T-helper 22 cell (primary cell): ENCODE data around the gene TMEM40.
"Not testable (repeated sequence)": the region's sequence is repeated elsewhere in the genome, so short reads cannot be mapped to it uniquely, and the experiment has no call there.

ENCODE experiments used
- DNase-seq: peaks from one replicate; pipeline ENCODE4 v3.0.0-alpha.2; 2020; ENCODE audit warnings: low read depth

The TMEM40 gene, protein sequence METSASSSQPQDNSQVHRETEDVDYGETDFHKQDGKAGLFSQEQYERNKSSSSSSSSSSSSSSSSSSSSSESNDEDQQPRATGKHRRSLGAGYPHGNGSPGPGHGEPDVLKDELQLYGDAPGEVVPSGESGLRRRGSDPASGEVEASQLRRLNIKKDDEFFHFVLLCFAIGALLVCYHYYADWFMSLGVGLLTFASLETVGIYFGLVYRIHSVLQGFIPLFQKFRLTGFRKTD

DNA sequence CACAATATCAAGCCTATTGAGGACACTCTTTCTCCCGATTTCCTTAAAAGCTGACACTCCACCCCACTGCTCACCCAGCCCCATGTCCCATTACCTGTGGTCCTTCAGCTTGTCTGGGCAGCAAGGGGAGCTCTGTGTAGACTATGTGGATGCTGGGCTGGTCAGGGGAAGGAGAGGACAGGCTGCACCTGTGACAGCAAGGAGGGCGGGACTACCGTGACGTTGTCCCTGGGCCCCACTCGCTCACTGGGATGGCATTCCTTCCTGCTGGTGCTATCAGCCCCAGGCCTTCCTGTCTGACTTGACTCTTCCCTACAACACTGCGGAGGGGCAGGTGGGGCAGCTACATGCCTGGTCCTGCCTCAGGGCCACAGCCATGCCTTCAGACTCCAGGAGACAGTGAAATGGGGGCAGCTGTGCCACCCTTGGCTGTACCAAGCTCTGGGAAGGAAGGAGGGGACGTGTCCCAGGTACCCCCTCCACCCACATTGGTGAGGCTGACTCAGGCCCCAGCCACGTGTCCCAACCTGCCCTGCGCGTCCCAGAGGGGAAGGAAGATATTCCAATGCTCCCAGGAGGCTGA, at the start of gene TMEM40:
Gene TMEM40 (minus strand): TSS at position 163 of the 583 bp plus-strand sequence. CDS start 9,427 bp downstream, outside the sequence.
- DNase-seq, result no peak

DNA sequence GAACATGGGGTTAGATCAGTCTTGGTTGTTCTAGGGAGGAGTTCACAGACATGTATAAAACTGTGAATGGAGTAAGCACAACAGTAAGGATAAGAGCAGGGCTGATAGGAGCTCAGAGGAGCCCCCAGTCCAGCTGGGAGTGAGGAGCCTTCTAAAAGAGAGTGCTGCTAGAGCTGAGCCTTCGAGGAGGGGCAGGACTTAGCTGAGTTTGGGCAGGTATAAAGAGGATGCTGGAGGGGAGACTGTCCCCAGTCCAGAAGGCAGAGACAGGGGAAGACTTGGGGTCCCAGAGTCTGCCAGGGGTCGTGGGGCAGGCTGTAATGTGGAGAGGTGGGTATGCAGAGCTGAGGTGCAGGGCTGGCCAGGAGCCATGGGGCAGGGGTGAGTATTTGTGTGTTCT, 49.5 kb upstream of the TMEM40 start:
- no peak for DNase-seq

DNA sequence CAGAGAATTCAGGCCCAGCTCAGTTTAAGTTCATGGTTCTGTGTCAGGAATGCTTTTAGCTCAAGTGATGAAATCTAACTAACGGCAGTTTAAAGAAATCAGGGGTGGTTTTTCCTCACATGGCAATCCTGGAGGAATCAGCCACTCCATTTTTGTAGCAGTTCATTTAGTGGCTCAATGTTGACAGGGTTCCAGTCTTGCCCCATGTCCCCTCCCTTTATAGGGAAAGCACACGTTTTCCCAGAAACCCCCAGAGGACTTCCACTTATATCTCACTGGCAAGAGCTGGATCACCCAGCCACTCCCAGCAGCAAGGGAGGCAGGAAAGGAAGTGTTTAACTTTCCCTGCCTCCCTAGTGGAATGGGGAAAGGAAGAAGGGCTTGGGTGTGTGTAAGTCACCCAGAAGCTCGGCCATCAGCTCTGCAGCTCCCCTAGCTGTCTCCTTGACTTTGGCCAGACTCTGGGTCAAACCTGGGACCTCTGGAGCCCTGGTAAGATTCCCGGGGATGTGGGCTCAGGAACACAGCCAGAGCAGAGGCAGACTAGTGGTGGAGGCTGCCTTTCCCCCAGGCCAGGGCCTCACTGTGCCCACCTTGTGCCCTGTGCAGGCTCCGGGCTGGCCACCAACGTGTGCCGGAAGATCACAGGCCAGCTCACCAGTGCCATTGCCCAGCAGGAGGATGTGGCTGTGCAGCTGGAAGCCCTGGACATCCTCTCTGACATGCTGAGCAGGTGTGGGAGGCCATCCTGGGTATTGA, 48.7 kb upstream of the TMEM40 start:
- DNase-seq, result no peak

DNA sequence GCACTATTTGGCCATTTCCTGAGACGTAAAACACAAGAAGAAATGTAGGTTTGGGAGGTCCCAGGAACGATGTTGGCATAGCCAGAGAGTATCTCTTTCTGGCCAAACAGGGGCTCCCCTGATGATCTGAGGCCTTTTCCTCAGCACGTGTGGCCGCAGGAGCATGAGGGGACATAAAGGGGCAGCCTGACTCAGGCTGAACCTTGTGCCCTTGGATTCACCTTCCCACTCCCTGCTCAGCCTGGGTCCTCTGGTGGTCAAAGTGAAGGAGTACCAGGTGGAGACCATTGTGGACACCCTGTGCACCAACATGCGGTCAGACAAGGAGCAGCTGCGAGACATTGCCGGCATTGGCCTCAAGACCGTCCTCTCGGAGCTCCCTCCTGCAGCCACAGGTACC, 48.0 kb upstream of the TMEM40 start:
- no peak for DNase-seq

DNA sequence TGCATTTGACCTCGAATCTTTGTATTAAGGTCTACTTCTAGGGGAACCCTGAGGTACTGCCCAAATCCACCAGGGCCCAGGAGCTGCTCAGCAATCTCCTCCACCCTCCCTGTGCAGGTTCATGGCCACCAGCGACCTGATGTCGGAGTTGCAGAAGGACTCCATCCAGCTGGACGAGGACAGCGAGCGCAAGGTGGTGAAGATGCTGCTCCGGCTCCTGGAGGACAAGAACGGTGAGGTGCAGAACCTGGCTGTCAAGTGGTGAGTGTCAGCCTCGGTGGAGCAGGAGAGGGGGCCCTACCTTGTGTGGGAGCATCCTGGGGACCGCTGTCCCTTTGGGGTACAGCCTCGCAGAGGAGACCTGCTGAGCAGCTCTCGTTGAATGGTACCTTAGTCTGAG, 44.3 kb upstream of the TMEM40 start:
- no peak for DNase-seq

DNA sequence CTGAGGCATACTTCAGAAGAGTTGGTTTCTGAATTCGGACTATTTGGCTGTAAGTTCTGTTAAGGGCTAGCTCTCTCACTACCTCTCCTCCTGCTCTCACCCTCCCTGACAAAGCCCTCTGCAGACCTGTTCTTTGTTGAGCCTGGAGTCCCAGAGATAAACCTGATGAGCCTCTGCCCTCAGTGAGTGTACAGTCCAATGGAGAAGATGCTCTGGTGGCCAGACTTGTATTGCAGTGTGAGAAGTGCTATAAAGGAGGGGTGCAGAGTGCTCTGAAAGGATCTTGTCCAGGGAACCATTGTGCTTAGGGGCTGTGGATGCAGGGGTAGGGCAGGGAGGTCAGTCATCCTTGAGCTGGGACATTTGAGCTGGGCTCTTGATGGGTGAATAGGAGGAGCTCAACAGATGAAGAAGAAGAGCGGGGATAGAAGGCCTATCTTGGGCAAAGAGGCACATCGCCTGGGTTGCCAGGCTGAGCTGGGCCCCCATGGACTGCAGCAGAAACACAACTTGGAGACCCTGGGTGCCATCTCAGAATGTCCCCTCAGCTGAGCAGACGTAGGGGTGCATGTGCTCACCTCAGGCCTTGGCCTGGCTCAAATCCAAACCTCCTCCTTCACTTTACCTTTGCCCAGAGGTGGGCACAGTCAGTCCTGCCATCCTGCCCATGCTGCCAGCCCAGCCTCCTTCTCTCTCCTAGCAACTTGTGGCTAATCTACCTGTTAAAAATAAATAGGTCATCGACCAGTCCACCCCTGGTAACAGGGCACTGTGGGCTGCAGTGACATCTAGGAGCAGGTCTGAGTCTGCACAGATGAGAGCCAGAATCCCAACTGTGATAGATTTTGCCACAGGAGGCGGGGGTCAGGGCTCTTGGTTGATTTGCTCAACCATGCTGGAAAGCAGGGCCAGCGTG, 40.7 kb upstream of the TMEM40 start:
- no peak for DNase-seq

DNA sequence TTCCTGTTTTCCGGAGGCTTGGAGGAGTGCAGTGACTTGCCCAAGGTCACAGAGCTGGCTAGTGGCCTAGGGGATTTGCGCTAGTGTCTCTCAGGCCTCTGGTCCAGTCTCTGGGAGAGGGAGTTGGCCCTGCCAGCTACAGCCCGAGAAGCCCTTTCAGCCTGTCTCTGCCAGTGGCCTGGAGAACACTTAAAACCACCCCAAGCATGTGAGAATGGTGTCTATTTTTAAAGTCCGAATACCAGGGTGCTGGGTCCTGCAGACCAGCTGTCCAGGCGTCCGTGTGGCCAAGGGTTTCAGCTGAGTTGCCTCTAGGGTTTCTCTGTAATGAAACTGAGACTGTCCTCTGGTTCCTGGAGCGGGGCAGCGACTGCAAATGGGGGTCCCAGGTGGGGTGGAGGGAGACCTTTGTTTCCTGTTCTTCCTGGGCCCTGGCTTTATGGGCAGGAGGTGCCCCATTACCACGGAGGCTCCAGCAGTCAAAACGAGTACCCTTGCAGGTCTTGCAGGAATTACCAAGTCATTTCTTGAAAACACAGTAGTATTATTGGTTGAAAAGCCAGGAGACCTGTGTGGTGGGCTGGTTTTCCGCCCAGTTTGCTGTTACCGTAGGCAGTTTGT, 39.6 kb upstream of the TMEM40 start:
- no peak for DNase-seq

DNA sequence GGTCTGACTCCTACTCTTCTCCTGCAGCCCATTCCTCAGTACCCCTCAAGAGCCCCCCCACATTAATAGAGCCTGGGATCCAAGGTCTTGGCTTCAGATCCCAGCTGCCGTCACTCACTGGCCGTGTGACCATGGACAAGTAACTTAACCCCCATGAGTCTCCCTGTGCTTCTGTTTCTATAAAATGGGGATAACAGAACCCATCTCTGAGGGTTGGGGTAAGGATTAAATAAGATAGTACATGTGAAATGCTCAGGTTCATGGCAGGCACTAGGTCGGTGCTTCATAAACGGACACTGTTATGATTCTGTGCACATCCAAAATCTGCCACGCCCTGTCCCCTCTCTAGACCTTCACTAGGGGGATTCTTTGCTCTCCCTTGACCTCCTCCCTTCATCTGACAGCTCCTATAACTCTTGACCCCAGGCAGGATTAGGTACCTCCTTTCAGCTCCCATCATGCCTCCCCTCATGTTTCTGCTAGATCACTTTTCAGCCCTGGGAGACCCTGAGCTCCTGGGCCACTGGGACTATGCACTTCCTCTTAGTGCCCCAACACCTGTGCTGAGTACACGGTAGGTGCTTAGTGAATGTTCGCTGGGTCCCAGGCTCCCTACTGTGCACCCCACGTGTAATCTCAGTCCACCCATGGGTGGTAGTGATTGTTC, 39.0 kb upstream of the TMEM40 start:
- DNase-seq, result no peak

DNA sequence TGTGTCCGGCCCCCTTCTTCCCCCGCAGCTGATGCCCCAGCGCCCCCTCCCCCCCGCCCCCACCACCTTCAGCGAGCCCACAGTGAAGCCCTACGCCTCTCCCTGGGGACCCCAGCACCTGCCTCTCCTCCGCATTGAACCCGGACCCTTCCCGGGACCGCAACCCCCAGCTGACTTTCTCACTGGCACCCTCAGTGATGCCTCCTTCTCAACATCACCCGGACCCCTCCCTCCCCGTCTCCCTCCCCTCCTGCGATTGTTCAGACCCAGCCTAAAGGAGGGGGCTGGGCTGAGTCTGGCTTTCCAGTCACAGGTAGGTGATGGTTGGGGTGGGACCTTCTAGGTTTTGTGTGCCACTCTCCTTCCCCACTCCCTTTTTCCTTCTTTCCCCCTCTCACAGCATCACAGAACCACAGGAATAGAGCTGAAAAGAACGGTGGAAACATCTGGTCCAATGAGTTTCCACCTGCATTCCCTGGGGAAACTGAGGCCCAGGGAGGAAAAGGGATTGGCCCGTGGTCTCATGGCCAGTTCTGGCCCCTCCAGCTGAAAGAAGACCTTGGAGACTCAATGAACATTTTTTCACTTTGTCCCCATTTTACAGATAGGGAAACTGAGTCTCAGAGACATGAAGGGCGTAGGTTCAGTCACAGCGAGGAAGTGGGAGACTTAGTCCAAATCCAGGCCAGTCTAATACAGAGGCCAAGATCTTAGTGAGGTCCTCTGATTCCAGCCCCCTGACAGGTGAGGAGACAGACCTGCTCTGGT, 38.2 kb upstream of the TMEM40 start:
- DNase-seq, result no peak

DNA sequence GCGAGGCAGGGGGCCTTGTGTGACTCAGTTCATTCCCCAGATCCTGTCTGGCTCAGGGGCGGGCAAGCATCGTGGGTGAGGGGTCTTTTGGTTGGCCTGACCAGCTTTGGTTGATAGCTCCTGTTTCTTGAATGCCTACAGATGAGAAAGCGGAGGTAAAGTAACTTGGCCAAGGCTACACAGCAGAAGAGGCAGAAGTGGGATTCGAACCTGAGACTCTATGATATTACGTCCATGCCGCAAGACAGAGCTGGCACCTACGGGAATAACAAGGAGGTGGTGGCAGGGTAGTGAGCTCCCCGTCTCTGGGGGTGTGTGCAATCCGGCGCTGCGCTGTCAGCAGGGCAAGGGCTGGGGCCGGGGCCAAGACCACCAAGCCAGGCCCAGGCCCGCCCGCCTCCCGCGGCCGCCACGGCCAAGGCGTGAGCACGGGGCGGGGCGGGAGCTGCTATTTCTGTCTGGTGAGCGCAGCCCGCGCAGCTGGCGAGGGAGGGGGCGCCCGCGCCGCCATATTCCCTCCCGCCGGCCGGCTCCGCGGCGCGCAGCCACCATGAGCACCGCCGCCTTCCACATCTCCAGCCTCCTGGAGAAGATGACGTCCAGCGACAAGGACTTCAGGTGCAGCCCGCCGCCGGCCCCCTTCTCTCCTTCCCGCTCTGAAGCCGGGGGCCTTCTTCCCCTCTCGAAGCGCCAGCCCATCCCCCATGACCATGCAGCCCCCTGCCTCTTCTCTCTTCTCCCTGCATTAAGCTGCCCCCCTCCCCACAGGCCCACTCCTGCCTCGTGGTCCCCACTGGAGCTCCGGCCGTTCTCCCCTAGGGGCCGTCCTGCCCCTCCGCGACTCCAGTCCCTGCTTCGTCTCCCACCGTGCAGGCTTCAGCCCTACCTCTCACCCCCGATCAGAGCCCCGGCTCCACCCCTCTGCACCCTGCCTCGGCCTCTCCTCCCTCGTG, 37.4 kb upstream of the TMEM40 start, which contains the start of gene CAND2:
Gene CAND2 (plus strand): TSS at position 510 of the 953 bp plus-strand sequence. CDS start 41 bp downstream, at position 551.
- DNase-seq, result no peak

DNA sequence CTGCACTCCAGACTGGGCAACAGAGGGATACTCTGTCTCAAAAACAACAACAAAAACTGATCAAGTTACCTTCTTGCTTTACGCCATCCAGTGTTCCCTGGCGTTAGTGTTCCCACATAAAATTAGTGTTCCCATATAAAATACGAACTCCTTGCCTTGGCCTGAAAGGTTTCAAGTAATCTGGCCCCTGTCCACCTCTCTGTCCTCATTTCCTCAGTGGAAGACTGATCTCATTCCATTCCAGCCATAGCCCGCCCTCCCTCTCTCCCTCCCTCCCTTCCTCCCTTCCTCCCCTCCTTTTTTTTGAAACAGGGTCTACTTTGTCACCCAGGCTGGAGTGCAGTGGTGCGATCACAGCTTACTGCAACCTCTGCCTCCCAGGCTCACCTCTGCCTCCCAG, 34.6 kb upstream of the TMEM40 start:
- no peak for DNase-seq

DNA sequence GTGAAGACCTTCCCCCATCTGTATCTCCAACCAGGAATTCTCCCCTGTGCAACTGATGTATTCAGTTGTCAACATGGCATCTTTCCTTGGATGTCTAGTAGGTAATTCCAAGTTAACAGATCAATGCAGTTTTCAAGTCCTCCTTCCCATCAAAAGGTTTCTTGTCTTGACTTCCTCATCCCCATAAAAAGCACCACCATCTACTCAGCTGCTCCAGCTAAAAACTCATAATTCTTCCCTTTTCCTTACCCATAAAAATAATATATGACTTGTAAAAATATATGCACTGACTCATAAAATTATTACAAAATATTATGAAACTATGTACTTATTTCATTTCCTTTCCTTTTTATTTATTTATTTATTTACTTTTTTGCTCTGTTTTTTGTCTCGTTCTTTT, 32.4 kb upstream of the TMEM40 start:
- no peak for DNase-seq

DNA sequence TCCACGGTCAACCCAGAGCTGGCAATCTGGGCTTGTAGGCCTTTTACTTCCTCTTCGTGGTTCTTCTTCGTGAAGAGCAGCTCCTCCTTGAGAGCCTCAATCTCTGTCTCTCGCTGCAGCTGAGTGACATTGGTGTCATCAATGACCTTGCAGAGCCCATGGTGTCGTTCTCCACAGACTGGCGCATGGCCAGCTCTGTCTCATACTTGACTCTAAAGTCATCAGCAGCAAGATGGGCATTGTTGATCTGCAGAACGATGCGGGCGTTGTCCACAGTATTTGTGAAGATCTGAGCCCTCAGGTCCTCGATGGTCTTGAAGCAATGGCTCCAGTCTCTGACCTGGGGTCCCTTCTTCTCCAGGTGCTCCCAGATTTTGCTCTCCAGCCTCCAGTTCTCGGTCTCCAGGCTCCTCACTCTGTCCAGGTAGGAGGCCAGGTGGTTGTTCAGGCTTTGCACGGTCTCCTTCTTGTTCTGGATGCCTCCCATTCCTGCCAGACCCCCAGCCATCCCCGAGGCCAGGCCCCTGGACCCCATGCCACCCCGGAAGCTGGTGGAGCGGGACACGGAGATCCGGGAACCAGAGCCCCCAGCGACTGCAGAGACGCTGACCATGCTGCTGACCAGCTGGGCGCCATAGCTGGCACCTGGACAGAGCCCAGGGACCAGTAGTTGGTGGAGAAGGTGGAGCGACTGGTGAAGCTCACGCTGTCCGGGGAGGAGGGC, 29.1 kb upstream of the TMEM40 start:
- DNase-seq, result not testable (repeated sequence)

DNA sequence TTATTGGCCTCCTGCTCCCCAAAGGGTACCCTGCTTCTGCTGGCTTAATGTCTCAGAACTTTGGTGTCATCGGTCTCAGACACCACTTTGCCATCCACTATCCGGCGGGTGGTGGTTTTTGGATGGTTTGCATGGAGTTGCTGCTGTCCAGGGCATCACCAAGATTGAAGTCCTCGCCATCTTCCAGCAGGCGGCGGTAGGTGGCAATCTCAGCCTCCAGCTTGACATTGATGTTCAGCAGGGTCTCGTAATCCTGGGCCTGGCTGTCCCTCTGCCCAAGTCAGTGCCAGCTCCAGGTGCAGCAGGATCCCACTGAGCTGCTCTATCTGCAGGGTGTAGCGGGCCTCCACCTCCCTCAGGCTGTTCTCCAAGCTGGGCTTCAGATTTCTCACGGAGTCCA, 28.3 kb upstream of the TMEM40 start:
- peak; percentile 9 for DNase-seq

DNA sequence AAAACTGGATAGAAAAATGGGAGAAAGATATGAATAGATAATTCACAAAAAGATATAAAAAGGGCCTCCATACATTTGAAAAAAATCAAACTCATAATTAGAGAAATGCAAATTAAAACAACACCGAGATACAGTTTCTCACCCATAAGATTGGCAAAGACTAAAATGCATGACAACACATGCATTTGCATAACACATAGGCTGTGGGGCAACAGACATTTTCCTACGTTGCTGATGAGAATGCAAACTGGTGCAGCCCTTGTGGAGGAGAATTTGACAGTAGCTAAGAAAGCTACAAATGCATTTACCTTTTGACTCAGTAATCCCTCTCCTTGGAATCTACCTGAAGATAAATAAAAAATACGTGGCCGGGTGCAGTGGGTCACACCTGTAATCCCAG, 26.0 kb upstream of the TMEM40 start:
- no peak for DNase-seq

DNA sequence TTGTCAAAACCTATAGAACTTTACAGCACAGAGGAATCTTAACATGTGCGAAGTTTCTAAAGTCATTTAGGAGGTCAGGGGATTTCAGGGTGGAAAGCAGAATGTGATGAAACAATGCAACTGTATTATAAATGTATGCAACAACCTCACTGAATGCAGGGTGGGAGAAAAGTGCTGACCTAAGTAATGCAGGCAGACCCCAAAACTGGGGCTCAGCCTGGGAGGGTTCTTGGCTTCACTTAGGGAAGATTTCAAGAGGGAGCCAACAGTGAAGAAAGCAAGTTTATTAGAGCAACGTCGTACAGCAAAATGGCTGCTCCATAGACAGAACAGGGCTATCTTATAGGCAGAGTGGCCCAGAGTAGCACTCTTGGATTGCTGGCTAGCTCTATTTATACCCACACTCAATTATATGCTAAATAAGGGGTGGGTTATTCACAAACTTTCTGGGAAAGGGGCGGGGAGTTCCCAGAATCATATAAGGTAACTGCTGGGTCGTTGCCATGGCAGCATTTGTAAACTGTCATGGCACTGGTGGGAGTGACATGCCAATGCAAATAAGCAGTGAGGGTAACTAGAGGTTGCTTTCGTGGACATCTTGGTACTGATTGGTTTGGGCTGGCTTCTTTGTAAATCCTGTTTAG, 23.2 kb upstream of the TMEM40 start:
- no peak for DNase-seq

DNA sequence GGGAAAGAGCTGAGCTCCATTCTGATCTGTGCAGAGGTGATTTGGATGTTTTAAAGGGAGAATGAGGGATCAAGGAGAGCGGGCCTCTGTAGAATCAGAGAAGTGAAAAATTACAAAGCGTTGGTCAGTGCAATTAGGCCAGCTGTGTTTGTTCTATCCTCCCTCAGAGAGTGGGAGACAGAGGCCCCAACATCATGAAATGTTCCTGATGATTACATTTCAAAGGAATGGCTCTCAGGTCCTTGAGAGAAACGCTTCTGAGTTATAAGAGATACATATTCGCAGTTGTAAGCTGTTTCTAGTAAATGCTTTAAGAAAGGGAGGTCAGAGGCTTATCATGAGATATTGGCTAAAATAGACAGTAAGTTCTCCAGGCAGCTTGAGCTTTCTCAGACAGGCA, 21.7 kb upstream of the TMEM40 start:
- no peak for DNase-seq

DNA sequence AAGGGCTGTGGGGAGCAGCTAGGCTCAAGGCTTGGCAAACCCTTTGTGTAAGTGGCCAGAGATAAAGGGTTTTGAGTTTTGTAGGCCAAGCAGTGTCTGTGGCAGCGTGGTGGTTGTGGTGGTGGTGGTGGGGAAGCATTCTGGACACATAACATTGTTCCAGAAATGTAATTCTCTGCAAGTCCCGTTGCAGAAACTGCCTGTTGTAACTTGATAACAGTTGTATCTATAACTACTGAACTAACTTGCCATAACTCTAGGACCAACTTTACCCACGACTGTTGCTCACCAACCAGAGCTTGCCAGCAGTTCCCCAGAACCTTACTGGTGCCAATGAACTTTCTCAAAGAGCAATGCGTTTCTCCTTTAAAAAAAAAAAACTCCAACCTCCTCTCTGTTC, 18.1 kb upstream of the TMEM40 start:
- no peak for DNase-seq
